AG09309 (cell line): ENCODE measurements around the gene INKA2.

ENCODE experiments used
- DNase-seq: peaks from one replicate; pipeline ENCODE4 v3.0.0-alpha.2; 2010; ENCODE audit warnings: low read depth
- H3K4me3 ChIP-seq: 2 replicates; pipeline ENCODE4 v1.5.1; 2011; ENCODE audit warnings: mild to moderate bottlenecking, low read depth, low read length, moderate library complexity; ENCODE audit not compliant: control insufficient read depth
- TF ChIP-seq, protein P1 (sequence below): IDR thresholded peaks from 2 replicates; pipeline ENCODE4 v1.5.1; 2011; ENCODE audit warnings: mild to moderate bottlenecking, low read depth, low read length, inconsistent platforms; ENCODE audit not compliant: insufficient read depth, control insufficient read depth; ENCODE audit errors: missing control alignments

The INKA2 gene

GRCh38 chr1:111723091-111723806 is 15.9 kb downstream of the INKA2 start:
- no peak for DNase-seq
- no peak overlapping the region for H3K4me3 ChIP-seq
- TF ChIP-seq, protein P1, sequence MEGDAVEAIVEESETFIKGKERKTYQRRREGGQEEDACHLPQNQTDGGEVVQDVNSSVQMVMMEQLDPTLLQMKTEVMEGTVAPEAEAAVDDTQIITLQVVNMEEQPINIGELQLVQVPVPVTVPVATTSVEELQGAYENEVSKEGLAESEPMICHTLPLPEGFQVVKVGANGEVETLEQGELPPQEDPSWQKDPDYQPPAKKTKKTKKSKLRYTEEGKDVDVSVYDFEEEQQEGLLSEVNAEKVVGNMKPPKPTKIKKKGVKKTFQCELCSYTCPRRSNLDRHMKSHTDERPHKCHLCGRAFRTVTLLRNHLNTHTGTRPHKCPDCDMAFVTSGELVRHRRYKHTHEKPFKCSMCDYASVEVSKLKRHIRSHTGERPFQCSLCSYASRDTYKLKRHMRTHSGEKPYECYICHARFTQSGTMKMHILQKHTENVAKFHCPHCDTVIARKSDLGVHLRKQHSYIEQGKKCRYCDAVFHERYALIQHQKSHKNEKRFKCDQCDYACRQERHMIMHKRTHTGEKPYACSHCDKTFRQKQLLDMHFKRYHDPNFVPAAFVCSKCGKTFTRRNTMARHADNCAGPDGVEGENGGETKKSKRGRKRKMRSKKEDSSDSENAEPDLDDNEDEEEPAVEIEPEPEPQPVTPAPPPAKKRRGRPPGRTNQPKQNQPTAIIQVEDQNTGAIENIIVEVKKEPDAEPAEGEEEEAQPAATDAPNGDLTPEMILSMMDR = no peak

DNA sequence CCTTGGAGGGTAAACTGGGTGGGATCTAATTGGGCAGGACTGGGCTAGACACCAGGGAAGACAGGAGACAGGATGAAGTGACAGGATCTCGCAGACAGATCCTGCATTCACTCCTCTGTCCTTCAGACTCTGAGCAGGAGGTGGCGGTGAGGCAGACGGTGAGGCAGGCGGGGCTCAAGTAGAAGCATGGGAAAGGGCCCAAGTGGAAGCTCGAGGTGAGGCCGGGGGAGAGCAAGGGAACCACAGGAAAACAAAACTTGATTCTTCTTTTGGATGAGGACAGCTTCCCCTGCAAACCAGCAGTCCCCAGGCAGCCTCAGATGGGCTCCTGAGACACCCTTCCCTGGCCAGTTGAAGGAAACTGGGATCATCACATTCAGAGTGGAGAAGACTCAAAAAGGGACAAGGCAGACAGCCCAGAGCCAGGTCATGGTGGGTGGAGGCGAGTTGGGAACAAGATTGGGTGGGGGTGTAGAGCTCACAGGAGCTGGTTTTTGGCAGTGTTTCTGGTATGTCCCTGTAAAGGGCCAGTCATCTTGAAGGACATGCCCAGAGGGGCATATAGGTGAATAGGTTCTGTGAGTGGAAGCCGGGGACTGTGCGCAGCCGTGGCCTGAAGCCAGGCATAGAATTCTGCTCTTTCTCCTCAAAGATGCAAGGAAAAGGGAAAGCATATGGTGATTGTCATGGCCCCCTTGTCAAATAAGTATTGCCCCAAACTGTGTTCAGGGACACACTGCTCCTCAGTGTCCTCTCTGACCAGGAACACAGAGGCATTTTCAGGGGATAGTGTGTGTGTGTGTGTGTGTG is 18.0 kb downstream of the INKA2 start:
- TF ChIP-seq, protein P1 = no peak
- no peak for DNase-seq
- no peak overlapping the region for H3K4me3 ChIP-seq

DNA sequence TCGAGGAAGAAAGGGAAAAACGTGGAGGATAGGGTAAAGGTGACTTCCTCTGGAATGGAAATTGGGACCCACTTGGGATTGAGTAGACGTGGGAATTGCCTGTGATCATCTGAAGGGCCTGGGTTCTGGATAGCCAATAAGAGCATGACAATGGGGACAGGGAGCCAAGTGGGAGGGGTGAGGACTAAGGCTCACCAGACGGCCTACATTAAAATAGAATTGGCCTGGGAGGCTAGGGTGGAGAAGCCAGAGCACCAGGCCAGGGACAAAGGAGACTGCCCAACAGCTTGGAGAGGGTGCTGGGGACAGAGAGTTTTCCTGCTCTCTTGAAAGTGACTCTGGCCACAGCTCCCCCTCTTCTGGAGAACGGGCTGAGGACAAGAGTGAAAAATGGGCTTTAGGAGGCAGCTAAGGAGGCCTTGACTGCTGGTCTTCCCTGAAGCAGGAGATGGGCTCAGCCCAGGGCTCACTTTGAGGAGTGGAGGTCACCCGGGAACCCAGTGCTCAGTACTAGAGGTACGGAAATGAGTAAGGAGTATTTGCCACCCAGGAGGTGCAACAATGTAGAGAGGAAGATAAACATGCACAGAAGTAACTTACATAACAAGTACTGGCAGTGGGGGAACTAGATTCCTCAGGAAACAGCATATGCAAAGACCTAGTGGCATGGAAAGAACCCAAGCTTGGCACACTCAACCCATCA is 18.8 kb downstream of the INKA2 start:
- TF ChIP-seq, protein P1 = no peak
- H3K4me3 ChIP-seq = no peak overlapping the region
- no peak for DNase-seq

DNA sequence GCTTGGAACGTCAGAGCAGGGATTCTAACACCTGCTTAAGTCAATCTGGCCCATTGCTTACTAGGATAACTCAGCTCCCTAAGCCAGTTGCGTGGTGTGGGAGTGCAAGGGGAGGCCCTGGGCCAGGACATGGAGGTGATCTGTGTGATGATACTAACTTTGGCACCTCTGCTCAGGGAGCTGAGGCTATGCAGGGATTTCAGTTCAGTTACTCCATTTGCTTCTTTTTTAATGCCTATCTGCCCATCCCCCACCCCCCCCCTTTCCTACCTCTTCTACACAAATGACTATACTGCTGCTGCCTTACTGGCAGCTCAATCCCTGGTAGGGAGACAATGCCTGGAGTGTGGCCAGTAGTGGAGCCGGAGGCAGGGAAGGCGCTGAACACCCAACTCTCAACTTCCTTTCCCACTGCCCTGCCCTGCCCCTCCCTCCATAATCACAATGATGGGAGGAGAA is 19.5 kb downstream of the INKA2 start:
- no peak overlapping the region for H3K4me3 ChIP-seq
- TF ChIP-seq, protein P1 = no peak

GRCh38 chr1:111719135-111719534 is 20.1 kb downstream of the INKA2 start:
- no peak overlapping the region for H3K4me3 ChIP-seq
- TF ChIP-seq, protein P1 = no peak
- no peak for DNase-seq

More for the DNA sequence above, 19.5 kb downstream of the INKA2 start:
- no peak for DNase-seq

- TF ChIP-seq, protein P1 = no peak
- H3K4me3 ChIP-seq = no peak overlapping the region
Observed at GRCh38 chr1:111717450-111717849, 21.7 kb downstream of the INKA2 start.

More at GRCh38 chr1:111717450-111717849, 21.7 kb downstream of the INKA2 start:
- no peak for DNase-seq
